ENCODE results near the gene ARFRP1. TPM values are rescaled to one million over a fixed set of nuclear protein-coding genes. Genes with fewer than 3 reads are reported as not detected.

Gene ARFRP1
- total and polyA plus RNA-seq, 2 of the 13 experiments (the other 11 are each of a cell fraction or from before 2014, with no cell fraction given), result 32.0 to 51.1 TPM

DNA sequence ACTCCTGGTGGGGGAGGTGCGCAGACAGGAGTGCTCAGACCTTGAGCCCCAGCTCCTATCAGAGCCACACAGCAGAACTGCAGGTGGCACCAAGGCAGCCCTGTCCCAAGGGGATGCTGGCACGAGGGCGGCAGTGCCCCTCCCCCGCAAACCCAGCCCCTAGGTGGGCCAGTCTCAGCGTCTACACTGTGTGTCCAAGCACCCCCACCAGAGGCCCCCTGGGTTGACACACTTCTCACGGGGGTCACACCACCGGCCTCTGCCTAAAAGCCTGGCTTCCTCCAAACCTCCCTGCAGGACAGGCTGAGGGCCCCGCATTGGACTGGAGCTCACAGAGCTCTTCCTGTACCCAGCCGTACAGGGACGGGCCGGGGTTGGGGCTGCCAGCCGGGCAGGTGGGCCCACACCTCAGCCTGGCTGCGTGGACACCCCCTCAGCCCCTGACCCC, 39.9 kb upstream of the ARFRP1 start (continued):
- TF ChIP-seq HOMEZ (CRISPR knock-in tag; IDR thresholded peaks at IDR 0.05; ENCODE audit: low read depth) (no peak), GPN1 (CRISPR knock-in tag; IDR thresholded peaks at IDR 0.05; ENCODE audit: borderline replicate concordance) (no peak), EZH2 (conservative IDR thresholded peaks at IDR 0.05; ENCODE audit: low read depth, low read length) (no peak), HDAC1 (CRISPR knock-in tag; IDR thresholded peaks at IDR 0.05) (peak; percentile 39; the same call in 1 of the 2 replicates), ZNF768 (CRISPR knock-in tag; IDR thresholded peaks at IDR 0.05) (peak; percentile 26; the same call in 1 of the 2 replicates), SKI (IDR thresholded peaks at IDR 0.05; ENCODE audit: partially characterized antibody) (peak; percentile 19), SRY (CRISPR knock-in tag; IDR thresholded peaks at IDR 0.05) (peak; percentile 30; the same call in 1 of the 2 replicates), U2AF1 (optimal IDR thresholded peaks at IDR 0.05; ENCODE audit: low read depth, low read length) (no peak), HNRNPL (IDR thresholded peaks at IDR 0.05; ENCODE audit: low read depth, low read length) (peak; percentile 94), ZSCAN31 (CRISPR knock-in tag; IDR thresholded peaks at IDR 0.05; ENCODE audit: low read depth) (no peak), SP2 (CRISPR knock-in tag; IDR thresholded peaks at IDR 0.05) (0 out of 2 replicates have a peak, but pooled peaks have one; percentile 38), PBX2 (CRISPR knock-in tag; IDR thresholded peaks at IDR 0.05) (no peak), SRSF9 (IDR thresholded peaks at IDR 0.05; ENCODE audit: borderline replicate concordance, insufficient read depth, low read depth, low read length, poor library complexity, severe bottlenecking) (no peak), PATZ1 (CRISPR knock-in tag; IDR thresholded peaks at IDR 0.05) (peak; percentile 40), ZIK1 (CRISPR knock-in tag; IDR thresholded peaks at IDR 0.05; ENCODE audit: borderline replicate concordance, low read depth) (no peak), KLF11 (CRISPR knock-in tag; IDR thresholded peaks at IDR 0.05) (no peak), NRL (CRISPR knock-in tag; IDR thresholded peaks at IDR 0.05; ENCODE audit: borderline replicate concordance) (peak; percentile 63; the same call in 1 of the 2 replicates), SRF (IDR thresholded peaks at IDR 0.05; ENCODE audit: low read depth, low read length) (no peak)
- TF ChIP-seq, protein P1, sequence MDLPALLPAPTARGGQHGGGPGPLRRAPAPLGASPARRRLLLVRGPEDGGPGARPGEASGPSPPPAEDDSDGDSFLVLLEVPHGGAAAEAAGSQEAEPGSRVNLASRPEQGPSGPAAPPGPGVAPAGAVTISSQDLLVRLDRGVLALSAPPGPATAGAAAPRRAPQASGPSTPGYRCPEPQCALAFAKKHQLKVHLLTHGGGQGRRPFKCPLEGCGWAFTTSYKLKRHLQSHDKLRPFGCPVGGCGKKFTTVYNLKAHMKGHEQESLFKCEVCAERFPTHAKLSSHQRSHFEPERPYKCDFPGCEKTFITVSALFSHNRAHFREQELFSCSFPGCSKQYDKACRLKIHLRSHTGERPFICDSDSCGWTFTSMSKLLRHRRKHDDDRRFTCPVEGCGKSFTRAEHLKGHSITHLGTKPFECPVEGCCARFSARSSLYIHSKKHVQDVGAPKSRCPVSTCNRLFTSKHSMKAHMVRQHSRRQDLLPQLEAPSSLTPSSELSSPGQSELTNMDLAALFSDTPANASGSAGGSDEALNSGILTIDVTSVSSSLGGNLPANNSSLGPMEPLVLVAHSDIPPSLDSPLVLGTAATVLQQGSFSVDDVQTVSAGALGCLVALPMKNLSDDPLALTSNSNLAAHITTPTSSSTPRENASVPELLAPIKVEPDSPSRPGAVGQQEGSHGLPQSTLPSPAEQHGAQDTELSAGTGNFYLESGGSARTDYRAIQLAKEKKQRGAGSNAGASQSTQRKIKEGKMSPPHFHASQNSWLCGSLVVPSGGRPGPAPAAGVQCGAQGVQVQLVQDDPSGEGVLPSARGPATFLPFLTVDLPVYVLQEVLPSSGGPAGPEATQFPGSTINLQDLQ (CRISPR knock-in tag; IDR thresholded peaks at IDR 0.05), result no peak
- TF ChIP-seq, protein P2, sequence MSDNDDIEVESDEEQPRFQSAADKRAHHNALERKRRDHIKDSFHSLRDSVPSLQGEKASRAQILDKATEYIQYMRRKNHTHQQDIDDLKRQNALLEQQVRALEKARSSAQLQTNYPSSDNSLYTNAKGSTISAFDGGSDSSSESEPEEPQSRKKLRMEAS (IDR thresholded peaks at IDR 0.05), result peak; percentile 28; the same call in 1 of the 2 replicates
- TF ChIP-seq, protein P3, sequence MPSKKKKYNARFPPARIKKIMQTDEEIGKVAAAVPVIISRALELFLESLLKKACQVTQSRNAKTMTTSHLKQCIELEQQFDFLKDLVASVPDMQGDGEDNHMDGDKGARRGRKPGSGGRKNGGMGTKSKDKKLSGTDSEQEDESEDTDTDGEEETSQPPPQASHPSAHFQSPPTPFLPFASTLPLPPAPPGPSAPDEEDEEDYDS (CRISPR knock-in tag; IDR thresholded peaks at IDR 0.05), result no peak
